NCI-H1694 treated with DMSO at 0.1 percent for 48 hours (cell line): Measurements from ENCODE around the gene ADGRL3.
"Not testable (repeated sequence)": the region's sequence is repeated elsewhere in the genome, so short reads cannot be mapped to it uniquely, and the experiment has no call there.

Source experiments
- DNase-seq: peaks from one replicate; lab custom pipeline; 2025; lab: John Stamatoyannopoulos, UW

The ADGRL3 gene

GRCh38 chr4:61911313-61911756, 711.2 kb downstream of the ADGRL3 start:
- no peak for DNase-seq

GRCh38 chr4:61913619-61914018, 713.5 kb downstream of the ADGRL3 start:
- no peak for DNase-seq

GRCh38 chr4:61915501-61915900, 715.4 kb downstream of the ADGRL3 start:
- DNase-seq = no peak

GRCh38 chr4:61918507-61918906, 718.4 kb downstream of the ADGRL3 start:
- DNase-seq = no peak

DNA sequence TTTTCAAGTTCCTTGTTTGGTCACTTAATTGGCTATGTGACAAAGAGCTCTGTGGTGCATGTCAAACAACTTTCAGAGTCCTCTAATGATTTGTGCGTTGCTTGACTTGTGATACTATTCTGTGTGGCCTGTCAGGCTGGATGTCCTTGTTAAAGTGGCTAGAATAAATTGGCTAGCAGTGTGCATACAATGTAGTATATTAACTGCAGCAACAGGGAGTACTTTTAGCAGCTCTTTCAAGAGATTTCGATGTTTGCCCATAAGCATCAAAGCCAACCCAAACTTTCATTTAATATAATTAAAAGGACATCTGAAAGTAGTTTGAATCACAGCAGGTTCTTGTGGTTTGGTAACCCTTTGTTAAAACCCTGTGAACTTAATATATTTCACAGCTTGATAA, 718.9 kb downstream of the ADGRL3 start:
- DNase-seq = no peak

- no peak for DNase-seq
These were observed 719.4 kb downstream of the ADGRL3 start for GRCh38 chr4:61919561-61919960.

DNA sequence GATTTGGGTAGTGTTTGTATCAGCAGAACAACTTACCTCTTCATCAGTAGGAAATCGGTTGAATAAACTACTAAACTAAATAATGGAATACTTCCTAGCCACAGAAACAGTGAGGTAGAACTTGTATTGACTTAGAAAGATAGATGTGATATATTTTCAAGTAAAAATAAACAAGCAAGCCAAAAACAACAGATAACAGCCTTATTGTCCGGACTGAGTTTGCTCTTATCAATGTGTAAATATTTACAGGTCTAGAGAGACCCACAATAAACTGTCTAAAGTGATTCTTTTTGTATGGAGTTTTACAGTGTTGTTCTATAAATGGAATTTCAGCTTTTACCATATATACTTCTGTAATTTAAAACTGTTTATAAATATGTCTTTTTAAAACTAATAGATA, 721.8 kb downstream of the ADGRL3 start:
- DNase-seq = no peak

GRCh38 chr4:61922766-61923165, 722.6 kb downstream of the ADGRL3 start:
- no peak for DNase-seq

GRCh38 chr4:61923179-61923578, 723.1 kb downstream of the ADGRL3 start:
- no peak for DNase-seq

- no peak for DNase-seq
These were observed 724.0 kb downstream of the ADGRL3 start for GRCh38 chr4:61924131-61924530.

- no peak for DNase-seq
These were observed 733.4 kb downstream of the ADGRL3 start for GRCh38 chr4:61933527-61933926.

DNA sequence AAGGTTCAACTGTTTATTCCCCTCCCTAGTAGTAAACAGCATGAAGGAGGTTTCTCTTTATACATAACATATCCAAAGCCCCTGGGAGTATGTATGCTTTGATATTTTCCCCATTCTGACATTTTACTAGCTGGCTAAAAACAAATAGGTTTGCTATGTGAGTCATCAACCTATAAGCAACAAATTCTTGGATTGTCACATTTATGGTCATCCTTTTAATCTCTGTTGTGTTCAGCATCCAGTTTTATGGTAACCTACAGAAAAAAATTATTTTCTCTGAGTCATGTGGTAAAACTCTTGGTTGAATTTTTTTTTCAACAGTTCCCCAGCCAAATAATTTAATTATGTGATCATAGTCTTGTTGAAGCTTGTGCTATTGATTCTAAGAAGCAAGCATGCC, 734.1 kb downstream of the ADGRL3 start:
- no peak for DNase-seq

DNA sequence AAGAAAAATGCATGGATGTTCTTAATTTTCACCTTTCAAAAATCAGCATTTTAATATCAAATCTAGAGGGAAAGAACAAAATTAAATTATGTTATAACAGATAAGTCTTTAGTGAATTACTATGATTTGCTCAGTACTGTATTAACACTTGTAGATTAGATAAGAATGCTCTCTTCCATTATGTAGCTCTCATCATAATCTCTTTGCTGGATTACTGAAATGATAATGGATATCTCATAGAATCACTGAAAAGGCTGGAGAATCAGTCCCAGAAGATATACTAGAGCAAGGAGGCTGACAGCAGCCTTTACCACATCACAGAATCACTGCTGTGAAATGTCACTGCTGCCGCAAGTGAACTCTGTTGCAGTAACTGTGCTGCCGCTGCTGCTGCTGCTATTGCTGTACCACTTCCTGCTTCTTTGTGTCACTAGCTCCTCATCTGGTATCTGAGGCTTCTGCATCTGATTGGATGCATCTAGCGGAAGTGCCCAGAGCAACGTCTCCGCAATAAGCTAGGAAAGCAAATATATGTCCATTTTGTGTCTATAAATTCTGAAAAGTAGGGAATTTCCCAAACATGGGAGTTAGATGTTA, 738.2 kb downstream of the ADGRL3 start:
- DNase-seq = no peak

GRCh38 chr4:61950625-61951024, 750.5 kb downstream of the ADGRL3 start:
- DNase-seq = no peak

- no peak for DNase-seq
These were observed 753.3 kb downstream of the ADGRL3 start for GRCh38 chr4:61953386-61953785.

DNA sequence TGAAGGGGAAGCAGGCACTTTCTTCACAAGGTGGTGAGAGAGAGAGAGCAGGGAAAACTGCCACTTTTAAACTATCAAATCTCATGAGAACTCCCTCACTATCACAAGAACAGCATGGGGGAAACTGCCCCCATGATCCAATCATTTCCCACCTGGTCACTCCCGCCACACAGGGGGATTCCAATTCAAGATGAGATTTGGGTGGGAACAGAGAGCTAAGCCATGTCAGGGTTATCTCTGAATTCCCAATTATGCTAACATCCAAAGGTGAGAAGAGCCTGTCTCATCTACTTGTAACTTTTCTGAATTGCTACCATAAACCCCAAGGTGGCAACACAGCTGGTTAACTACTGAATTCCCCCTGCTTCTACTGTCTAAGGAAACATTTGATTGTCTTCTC, 758.5 kb downstream of the ADGRL3 start:
- no peak for DNase-seq

DNA sequence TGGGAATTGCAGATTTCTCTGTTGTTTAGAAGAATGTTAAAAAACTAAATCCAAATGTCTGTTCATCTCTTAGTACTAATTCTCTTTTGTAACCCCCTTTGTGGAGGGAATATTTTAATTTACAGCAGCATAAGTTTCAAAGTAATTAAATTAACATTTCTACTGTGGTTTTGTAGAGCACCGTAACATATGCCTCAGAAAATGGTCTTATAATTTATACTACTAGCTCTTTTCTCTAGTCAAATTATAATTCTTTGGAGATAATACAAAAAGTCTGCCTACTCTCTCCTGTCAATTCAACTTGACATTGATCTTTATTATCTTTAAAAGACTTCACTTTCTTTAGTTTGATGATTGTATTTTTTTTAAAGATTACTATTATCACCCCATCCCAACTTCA, 759.0 kb downstream of the ADGRL3 start:
- no peak for DNase-seq

DNA sequence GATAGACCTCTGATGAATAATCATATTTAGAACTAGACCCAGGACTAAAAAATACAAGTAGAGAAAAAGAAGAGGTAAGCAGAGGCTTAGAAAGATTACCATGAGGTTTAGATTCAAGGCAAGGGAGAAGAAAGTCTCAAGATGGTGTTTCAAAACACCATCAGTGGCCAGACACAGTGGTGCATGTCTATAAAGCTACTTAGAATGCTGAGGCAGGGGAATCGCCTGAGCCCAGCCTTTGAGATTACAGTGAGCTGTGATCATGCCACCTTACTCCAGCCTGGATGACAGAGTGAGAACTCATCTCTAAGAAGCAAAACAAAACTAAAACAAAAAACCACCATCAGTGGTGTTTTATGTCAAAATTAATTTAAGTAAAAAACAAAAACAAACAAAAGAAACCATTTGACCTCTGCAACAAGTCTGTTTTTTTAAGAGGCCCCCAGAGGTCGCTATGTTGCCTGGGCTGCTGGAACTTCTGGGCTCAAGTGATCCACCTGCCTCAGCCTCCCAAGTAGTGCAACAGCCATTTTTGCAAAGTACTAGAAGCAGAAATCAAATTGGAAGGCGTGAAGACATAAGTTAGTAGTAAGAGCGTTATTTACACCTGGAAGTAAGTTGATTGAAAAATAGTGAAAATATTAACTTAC, 784.3 kb downstream of the ADGRL3 start:
- no peak for DNase-seq

DNA sequence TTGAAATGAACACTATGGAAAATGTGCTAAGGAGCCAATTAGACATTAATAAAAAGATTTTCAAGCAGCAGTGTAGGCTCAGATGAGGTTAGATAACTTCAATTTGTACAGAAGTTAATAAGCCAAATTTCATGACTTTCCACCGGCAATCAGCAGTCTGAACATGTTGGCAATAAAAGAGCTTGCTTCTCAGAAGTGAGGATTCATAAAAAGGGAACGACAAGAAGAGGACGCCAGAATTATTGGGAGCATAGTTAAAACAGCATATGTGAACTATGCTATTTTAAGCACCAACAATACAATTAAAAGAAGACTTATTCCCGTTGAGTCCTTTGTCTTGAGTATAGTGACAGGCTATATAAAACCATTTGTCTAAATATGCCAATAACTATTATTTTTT, 785.3 kb downstream of the ADGRL3 start:
- DNase-seq = no peak

GRCh38 chr4:61986929-61987328, 786.8 kb downstream of the ADGRL3 start:
- DNase-seq = not testable (repeated sequence)

DNA sequence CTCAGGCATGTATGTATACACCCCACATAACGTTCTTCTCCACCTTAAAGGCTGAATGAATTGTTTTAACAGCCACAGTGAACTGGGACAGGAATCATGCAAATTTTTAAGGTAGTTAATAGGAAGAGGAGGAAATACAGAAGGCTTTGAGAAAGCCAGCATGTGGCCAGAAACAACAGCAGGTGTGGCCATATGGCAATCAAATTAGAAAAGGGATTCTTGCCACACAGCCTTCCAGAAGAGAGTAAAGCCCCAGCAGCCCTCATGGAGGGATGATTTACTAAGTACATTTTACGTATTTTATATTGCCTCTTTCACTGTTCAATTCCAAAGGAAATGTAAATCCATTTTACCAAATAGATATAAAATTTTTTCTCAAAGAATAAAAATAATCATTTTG, 792.2 kb downstream of the ADGRL3 start:
- peak; percentile 79 for DNase-seq

DNA sequence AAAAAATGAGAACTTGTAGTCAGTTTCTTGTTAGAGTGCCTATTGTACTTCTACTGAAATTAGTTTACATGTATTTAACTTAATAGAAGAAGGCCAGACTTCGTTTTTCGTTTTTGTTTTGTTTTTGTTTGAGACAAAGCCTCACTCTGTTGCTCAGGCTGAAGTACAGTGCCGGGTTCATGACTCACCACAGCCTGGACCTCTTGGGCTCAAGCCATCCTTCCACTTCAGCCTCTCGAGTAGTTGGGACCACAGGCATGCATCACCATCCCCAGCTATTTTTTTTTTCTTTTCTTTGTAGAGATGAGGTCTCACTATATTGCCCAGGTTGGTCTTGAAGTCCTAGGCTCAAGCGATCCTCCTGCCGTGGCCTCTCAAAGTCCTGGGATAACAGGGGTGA, 793.9 kb downstream of the ADGRL3 start:
- no peak for DNase-seq

GRCh38 chr4:61995717-61996340, 795.7 kb downstream of the ADGRL3 start:
- DNase-seq = no peak

DNA sequence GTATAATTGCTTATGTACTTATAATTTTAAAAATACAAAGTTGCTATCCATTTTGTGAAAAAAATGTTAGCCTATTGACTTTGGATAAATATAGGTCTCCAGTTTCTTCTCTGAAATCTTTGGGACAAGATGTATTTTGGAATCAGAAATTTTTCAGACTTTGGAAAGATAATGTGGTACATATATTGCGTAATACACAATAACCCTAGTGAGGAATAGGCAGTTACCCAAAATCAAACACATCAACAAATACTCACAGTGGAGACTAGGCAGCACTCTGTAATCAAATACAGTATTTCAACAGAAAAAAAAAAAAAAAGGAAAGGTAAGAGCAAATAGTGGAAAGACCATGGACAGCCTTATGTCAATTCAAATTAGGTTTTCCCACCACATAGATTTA, 796.8 kb downstream of the ADGRL3 start:
- DNase-seq = no peak
